SKM-1 treated with dmso at 0.1 percent for 144 hours (cell line): ENCODE data around the gene MPP3.
A peak's percentile ranks its signal among the peaks of the same experiment; 100 is the strongest.

ENCODE experiments used
- DNase-seq: peaks from one replicate; lab custom pipeline; 2025; ENCODE audit not compliant: unreplicated experiment; lab: John Stamatoyannopoulos, UW

MPP3 gene

GRCh38 chr17:43774304-43775250 is 58.4 kb downstream of the MPP3 start:
- DNase-seq, result no peak

GRCh38 chr17:43772877-43773648 is 59.9 kb downstream of the MPP3 start:
- peak; percentile 96 for DNase-seq

- no peak for DNase-seq
Measured at GRCh38 chr17:43771463-43771862, 61.5 kb downstream of the MPP3 start.

- no peak for DNase-seq
Measured at GRCh38 chr17:43770957-43771356, 62.0 kb downstream of the MPP3 start.

- DNase-seq, result no peak
Measured at GRCh38 chr17:43769859-43770258, 63.1 kb downstream of the MPP3 start.

- no peak for DNase-seq
Measured at GRCh38 chr17:43769426-43769825, 63.5 kb downstream of the MPP3 start.

- DNase-seq, result no peak
Measured at GRCh38 chr17:43768943-43769342, 64.0 kb downstream of the MPP3 start.

GRCh38 chr17:43768382-43768781 is 64.6 kb downstream of the MPP3 start:
- DNase-seq, result peak; percentile 91

GRCh38 chr17:43767713-43768059 is 65.3 kb downstream of the MPP3 start:
- no peak for DNase-seq

GRCh38 chr17:43767053-43767712 is 65.8 kb downstream of the MPP3 start:
- no peak for DNase-seq

- DNase-seq, result no peak
Measured at GRCh38 chr17:43766413-43767052, 66.4 kb downstream of the MPP3 start.

- peak; percentile 76 for DNase-seq
Measured at GRCh38 chr17:43760254-43760852, 72.6 kb downstream of the MPP3 start.

- no peak for DNase-seq
Measured at GRCh38 chr17:43759836-43760235, 73.1 kb downstream of the MPP3 start.

- DNase-seq, result no peak
Measured at GRCh38 chr17:43758497-43759174, 74.3 kb downstream of the MPP3 start, which contains the start of gene SOST. Gene SOST (minus strand): TSS chr17:43758791. CDS start chr17:43758741, 50 bp downstream.

- DNase-seq, result no peak
Measured at GRCh38 chr17:43758086-43758485, 74.9 kb downstream of the MPP3 start.

- no peak for DNase-seq
Measured at GRCh38 chr17:43757171-43757660, 75.7 kb downstream of the MPP3 start.

GRCh38 chr17:43756201-43756600 is 76.7 kb downstream of the MPP3 start:
- no peak for DNase-seq

GRCh38 chr17:43755389-43755875 is 77.5 kb downstream of the MPP3 start:
- DNase-seq, result no peak

- no peak for DNase-seq
Measured at GRCh38 chr17:43754947-43755346, 78.0 kb downstream of the MPP3 start.
